Measurements from ENCODE around the gene EPHA4. TPM values are rescaled to one million over a fixed set of nuclear protein-coding genes. Genes with fewer than 3 reads are reported as not detected.

The EPHA4 gene
- total and polyA plus RNA-seq, 4 experiments from 2014 or later = 20.9 to 132 (median 79.9) TPM

DNA sequence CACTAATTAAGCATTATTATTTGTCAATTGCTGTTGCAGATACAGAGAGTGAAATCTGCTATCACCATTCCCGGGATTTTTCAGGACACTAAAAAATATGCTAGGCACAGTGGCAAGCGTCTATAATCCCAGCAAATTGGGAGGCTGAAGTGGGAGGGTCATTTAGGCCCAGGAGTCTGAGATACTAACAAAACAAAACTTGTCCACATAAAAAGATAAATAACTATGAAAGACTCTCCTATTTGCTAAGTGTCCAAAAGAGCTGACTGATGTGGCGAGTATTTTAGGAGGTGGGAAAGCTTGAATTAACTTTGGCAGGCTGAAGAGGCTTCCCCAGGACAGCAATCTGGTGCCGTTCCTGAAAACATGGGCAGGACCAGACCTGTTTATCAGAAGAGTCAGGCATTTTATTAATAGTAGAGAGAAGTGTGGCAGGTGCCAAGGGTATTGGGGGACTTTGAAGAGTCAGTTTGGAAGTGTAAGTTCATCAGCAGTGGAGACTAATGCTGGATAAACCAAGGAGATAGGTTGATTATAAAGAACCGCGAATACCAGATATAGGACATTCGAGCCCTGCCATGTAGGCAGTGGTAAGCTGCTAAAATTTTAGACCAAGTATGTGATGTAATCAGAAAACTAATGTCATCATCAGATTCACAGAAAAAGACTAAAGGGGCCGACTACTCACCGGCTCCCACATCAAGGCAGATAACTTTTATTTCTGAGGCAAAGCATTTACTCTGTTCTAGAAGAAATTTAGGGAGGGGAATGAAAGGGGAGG, 201.8 kb downstream of the EPHA4 start:
- Histone ChIP-seq H3K4me3 (ENCODE audit: low read length in 2 of 2) (no peak overlapping the region), H3K36me3 (ENCODE audit: insufficient read depth, low read length) (no peaks in the 10 kb centered on the region), H3K27ac (ENCODE audit: low read depth, low read length) (no peak overlapping the region), H3K27me3 (ENCODE audit: insufficient read depth, low read length) (no peaks in the 10 kb centered on the region), H3K9me3 (ENCODE audit: control insufficient read depth in 1 of 2, low read length in 2 of 2) (no peaks in the 10 kb centered on the region), H3K4me1 (ENCODE audit: insufficient read depth, low read length) (no peaks in the 10 kb centered on the region)
- Mint-ChIP-seq H3K36me3 (no peaks in the 10 kb centered on the region), H3K4me3 (no peak overlapping the region), H3K27me3 (peaks cover 6 to 9% of the 10 kb centered on the region in 2 donors), H3K4me1 (no peaks in the 10 kb centered on the region), H3K27ac (no peak overlapping the region), H3K9me3 (no peaks in the 10 kb centered on the region)
- POLR2A ChIA-PET (ENCODE audit: partially characterized antibody) = no interaction called here
- DNase-seq = no peak
- CTCF ChIA-PET (ENCODE audit: partially characterized antibody) = no interaction called here
- intact Hi-C loops (cut with micrococcal nuclease) = no loop called here
